Measurements from ENCODE around the gene SPESP1.

Gene SPESP1

GRCh38 chr15:68990992-68991500 lies 60.7 kb downstream of the SPESP1 start:
- TF ChIP-seq CTCF (IDR thresholded peaks at IDR 0.05; ENCODE audit: insufficient read depth, missing control alignments), result no peak
- DNase-seq (ENCODE audit: insufficient read length, low spot score) (no peak), FAIRE-seq (no peak)

GRCh38 chr15:68991723-68992122 lies 61.4 kb downstream of the SPESP1 start:
- TF ChIP-seq CTCF (IDR thresholded peaks at IDR 0.05; ENCODE audit: insufficient read depth, missing control alignments), result no peak
- no peak for DNase-seq (ENCODE audit: insufficient read length, low spot score)
- peak; percentile 55 for FAIRE-seq

- FAIRE-seq (no peak), DNase-seq (ENCODE audit: insufficient read length, low spot score) (no peak)
- no peak for TF ChIP-seq CTCF (IDR thresholded peaks at IDR 0.05; ENCODE audit: insufficient read depth, missing control alignments)
Measured at GRCh38 chr15:68992696-68993095, 62.4 kb downstream of the SPESP1 start.

DNA sequence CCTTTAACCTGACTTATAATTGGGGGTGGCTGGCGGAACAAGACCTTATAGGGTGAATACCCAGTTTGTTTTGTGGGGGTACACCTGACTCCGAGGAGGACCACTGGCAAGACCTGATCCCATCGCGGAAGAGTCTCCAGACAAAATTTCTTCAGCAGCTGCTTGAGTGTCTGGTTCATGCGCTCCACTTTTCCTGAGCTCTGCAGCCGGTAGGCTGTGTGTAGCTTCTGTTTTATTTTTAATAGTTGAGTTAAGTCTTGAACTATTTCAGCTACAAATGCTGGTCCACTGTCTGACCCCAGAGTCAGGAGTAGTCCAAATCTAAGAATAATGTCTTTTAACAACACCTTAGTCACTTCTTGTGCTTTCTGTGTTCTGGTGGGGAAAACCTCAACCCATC lies 63.0 kb downstream of the SPESP1 start:
- no peak for TF ChIP-seq CTCF (IDR thresholded peaks at IDR 0.05; ENCODE audit: insufficient read depth, missing control alignments)

GRCh38 chr15:68994149-68994548 lies 63.8 kb downstream of the SPESP1 start:
- no peak for TF ChIP-seq CTCF (IDR thresholded peaks at IDR 0.05; ENCODE audit: insufficient read depth, missing control alignments)
- FAIRE-seq, result no peak

More for the DNA sequence above, 63.0 kb downstream of the SPESP1 start:
- FAIRE-seq (no peak), DNase-seq (ENCODE audit: insufficient read length, low spot score) (no peak)

DNA sequence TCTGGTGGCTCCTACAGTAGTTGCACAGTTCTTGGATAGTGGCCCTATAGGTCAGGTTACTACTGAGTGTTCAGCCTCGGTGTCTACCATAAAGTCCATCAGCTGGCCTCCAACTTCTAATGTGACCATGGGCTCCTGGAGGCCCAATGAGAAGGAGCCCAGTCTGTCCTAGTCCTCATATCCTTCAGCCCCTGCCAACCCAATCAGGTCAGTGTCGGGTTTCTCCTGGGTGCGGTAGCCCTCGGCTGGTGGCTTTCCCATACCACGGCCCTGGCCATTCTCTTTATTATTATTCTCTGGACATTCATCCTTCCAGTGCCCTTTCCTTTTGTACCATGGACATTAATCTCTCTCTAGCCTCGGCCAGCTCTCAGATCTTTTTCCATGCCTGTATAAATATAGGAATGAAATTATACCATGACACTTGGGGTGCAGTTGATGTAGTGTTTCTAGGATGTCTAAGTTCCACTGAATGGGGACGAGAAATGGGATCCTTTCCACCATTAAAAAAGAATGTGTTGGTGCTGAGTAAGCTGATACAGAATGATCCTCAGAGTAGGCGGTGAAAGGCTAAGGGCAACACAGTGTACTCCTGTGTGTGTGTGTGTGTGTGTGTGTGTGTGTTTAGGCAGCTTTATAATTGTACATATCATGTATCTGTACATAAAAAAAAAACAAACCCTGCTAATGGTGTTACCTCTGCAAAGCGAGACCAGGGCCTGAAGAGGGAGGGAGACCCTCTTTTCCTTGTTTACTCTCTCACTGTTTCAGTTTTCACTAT lies 64.8 kb downstream of the SPESP1 start:
- no peak for FAIRE-seq
- TF ChIP-seq CTCF (IDR thresholded peaks at IDR 0.05; ENCODE audit: insufficient read depth, missing control alignments), result no peak
- no peak for DNase-seq (ENCODE audit: insufficient read length, low spot score)

More at GRCh38 chr15:68994149-68994548, 63.8 kb downstream of the SPESP1 start:
- DNase-seq (ENCODE audit: insufficient read length, low spot score), result no peak

All from D721Med (cell line).